Hematopoietic multipotent progenitor cell treated with erythropoietin and hydrocortisone succinate and interleukin-3 and kit ligand, for 17 days (in vitro differentiated cells): Measurements from ENCODE around the gene SLC31A2.

ENCODE experiments used
- DNase-seq: peaks from one replicate; pipeline ENCODE4 v3.0.0-alpha.2; 2015; ENCODE audit warnings: low spot score

SLC31A2 gene

GRCh38 chr9:113186137-113186755 lies 35.4 kb downstream of the SLC31A2 start:
- DNase-seq: no peak

GRCh38 chr9:113187929-113188595 lies 37.3 kb downstream of the SLC31A2 start:
- DNase-seq: no peak

- DNase-seq: no peak
Measured at GRCh38 chr9:113192455-113192854, 41.6 kb downstream of the SLC31A2 start.

GRCh38 chr9:113199683-113200329 lies 49.0 kb downstream of the SLC31A2 start:
- no peak for DNase-seq

- DNase-seq: no peak
Measured at GRCh38 chr9:113205432-113205831, 54.6 kb downstream of the SLC31A2 start.

GRCh38 chr9:113205861-113206260 lies 55.1 kb downstream of the SLC31A2 start:
- no peak for DNase-seq

- DNase-seq: no peak
Measured at GRCh38 chr9:113210815-113211214, 60.0 kb downstream of the SLC31A2 start.
